Fibroblast of the aortic adventitia (primary cell): ENCODE measurements around the gene PYY. TPM values are rescaled to one million over a fixed set of nuclear protein-coding genes. Genes with fewer than 3 reads are reported as not detected.
"Not testable (repeated sequence)": the region's sequence is repeated elsewhere in the genome, so short reads cannot be mapped to it uniquely, and the experiment has no call there.

Experiments
- DNase-seq: peaks from one replicate; pipeline ENCODE4 v3.0.0-alpha.2; 2010; ENCODE audit warnings: low read depth
- H3K4me3 ChIP-seq: 2 replicates; pipeline ENCODE4 v1.5.1; 2011; ENCODE audit warnings: low read depth, mild to moderate bottlenecking, control low read depth, low read length, moderate library complexity
- CTCF ChIP-seq: IDR thresholded peaks from 2 replicates; pipeline ENCODE4 v1.5.1; 2011; ENCODE audit warnings: mild to moderate bottlenecking, low read length, control low read depth, inconsistent platforms; ENCODE audit not compliant: insufficient read depth
- total RNA-seq: library from RNA; depleted of rRNA; stranded (reverse); fragments of >200 nt; gene quantifications from 2 replicates; pipeline ENCODE4 v1.2.3, GENCODE V29; 2012; ENCODE audit warnings: low replicate concordance

Gene PYY
- total RNA-seq, 1 donor = not detected

- no peak for DNase-seq
- no peak for TF ChIP-seq CTCF
- H3K4me3 ChIP-seq = no peak overlapping the region
These were observed 16.6 kb upstream of the PYY start for GRCh38 chr17:43970366-43970765.

- TF ChIP-seq CTCF = no peak
- H3K4me3 ChIP-seq = no peak overlapping the region
- DNase-seq = no peak
These were observed 13.6 kb upstream of the PYY start for GRCh38 chr17:43967251-43967875.

- no peak for TF ChIP-seq CTCF
- H3K4me3 ChIP-seq = no peak overlapping the region
- DNase-seq = no peak
These were observed 12.5 kb upstream of the PYY start for GRCh38 chr17:43966276-43966675.

- DNase-seq = no peak
- H3K4me3 ChIP-seq = no peak overlapping the region
- TF ChIP-seq CTCF = no peak
These were observed 8.7 kb upstream of the PYY start for GRCh38 chr17:43962479-43962878.

- no peak for DNase-seq
- TF ChIP-seq CTCF = no peak
- H3K4me3 ChIP-seq = no peak overlapping the region
These were observed 8.2 kb upstream of the PYY start for GRCh38 chr17:43961954-43962353.

GRCh38 chr17:43961292-43961691 is 7.6 kb upstream of the PYY start:
- DNase-seq, H3K4me3 ChIP-seq: not testable (repeated sequence)

- no peak for DNase-seq
These were observed 5.1 kb upstream of the PYY start for GRCh38 chr17:43958748-43959352.

More at GRCh38 chr17:43958748-43959352, 5.1 kb upstream of the PYY start:
- TF ChIP-seq CTCF = no peak
- H3K4me3 ChIP-seq = no peak overlapping the region
